Measurements from ENCODE around the gene MTA1.

The MTA1 gene

DNA sequence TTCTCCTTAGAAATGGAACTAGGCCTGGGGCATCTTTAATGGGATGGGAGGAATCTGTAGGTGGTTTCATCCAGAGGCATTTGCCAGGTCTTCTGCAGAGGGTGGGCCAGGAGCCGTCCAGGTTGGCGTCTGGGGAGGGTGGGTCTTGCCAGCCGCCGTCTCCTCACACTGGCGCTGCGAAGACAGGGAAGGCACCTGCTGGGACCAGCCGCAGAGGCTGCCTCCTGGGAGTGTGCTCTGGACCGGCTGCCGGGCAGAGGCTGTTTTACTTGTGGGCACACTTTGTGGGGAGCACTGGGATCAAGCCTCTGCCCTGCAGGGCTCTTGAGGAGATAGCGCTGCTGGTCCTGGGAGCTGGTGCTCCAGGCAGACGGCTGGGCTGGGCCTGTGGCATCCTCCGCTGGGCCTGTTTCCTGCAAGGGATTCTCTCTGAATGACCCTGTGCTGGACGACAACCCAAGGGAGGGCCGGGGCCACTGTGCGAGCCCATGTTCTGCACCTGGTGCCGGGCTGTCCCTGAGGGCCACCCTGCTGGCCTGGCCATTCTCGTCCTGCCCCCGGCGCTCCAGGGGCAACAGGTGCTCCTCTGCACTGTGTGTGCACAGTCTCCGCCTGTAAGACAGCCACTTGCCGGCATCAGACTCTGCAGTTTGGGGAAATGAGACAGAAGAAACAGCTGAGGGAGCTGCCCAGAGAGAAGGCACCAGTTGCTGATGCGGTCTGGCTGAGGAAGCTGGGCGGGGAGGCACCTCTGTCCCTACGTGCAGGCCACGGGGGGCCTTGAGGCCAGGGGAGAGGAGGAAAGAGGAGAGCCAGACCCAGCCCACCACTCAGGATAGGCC, 31.3 kb upstream of the MTA1 start:
- no peak for DNase-seq

DNA sequence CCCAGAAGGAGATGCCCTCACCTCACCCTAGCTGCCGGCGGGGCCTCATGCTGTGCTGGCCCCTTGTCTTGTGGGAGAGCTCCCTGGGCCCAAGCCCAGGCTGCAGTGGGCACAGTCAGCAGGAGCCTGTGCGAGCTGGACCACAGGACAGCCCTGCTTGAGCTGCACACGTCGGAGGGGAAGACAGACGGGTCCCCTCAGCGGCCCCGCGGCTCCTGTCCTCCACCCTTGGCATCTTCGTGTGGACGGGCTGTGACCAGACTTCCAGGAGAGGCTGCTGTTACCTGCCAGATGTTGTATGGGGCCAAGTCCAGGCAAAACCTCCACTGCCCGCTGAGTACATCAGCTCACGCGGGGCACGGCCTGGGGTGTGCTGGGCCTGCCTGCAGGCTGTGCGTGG, 30.7 kb upstream of the MTA1 start:
- no peak for DNase-seq

DNA sequence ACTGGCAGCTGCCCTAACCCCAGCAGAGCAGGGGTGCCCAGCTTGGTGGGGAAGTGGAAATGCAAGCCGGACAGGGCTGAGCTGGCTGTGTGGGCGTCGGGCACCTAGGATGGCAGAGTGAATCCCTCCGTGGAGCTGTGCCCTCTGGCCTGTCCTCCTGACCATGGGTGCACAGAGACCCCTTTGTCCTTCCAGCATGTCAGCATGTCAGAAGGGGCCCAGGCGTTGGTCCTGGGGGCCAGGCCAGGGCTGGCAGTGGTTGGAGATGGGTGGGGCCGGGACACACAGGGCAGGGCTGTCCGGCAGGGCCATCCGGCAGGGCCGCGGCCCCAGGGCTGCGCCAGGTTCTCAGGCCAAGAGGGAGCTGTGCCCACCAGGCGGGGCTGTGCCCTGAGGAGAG, 30.1 kb upstream of the MTA1 start:
- DNase-seq: no peak

DNA sequence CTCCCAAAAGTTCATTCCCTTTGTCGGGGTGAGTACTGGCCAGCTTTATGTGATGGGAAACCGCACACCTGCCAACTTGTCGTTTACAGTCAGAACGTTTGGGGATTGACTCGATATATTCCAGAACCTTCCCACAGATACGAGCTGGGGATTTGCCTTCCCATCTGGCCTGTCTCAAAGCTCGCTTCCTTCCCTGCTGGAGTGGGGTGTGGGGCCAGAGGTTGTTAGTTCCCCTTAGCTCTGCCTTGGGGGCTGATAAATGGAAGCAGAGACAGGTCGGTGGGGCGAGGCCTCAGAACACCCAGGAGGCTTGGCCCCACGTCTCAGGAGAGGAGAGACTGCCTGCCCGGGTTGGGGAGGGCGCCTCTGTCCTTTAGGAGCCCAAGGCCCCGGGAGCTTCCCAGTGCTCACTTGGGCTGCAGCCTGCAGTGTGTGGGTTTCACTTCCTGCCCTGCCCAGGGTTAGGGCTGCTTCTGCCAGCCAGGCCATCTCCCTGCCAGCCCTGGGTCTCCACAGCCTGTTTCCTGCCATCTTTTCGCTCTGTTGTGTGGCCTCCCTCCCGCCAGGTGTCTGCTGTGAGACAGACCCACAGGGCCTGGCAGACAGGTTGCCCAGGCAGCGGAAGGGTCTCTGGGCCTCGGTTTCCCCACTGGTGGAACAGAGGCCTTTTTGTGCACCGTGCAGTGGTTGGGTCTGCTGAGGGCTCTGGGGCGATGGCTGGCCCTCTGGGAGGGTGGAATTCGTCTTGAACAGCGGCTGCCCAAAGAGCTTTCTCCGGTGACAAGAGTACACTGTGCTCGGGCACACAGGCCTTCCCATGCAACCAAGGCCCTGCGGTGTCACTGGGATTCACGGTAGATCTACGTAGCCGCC, 29.4 kb upstream of the MTA1 start:
- no peak for DNase-seq

DNA sequence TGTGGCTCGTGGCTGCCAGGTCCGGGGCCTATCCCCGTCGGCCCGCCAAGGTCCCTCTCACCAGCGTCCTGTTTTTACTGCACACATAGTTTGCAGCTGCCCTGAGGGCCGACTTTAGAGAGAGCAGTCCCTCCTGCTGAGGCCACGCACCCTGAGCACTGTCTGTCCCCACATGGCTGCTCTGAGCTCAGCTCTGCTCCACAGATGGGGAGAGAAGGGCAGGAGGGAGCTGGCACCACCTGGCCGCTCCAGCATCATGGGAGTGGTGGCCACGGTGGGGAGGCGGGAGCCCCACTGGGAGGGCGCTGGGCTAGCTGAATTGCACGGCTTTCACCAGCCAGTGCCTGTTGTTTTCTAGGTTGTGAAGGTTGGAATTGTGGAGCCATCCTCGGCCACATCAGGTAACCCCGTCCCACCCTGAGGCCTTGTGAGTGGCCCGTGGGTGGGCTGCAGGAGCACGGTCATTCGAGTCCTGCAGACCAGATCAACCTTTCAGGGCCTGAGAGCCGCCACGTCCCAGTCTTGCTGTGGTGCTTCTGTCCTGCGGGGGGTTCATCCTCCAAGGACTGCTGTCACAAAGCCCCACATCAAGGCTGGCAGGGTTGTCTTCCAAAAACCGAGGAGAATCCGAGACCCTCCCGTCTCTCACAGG, 28.7 kb upstream of the MTA1 start:
- no peak for DNase-seq

DNA sequence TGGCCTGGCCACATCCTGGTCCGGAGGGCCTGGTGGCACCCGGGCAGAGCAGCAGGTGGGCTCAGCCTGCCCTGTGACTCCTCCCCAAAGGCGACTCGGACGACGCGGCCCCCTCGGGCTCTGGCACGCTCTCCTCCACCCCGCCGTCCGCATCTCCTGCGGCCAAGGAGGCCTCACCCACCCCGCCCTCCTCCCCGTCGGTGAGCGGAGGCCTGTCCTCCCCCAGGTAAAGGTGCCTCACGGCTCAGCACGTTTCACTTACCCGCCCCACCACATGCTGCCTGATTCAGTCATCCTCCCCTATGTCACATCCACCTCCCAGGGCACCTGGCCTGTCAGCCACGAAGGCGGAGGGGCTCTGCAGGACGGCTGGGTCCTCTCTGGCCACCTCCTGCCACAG, 28.1 kb upstream of the MTA1 start:
- DNase-seq: no peak

DNA sequence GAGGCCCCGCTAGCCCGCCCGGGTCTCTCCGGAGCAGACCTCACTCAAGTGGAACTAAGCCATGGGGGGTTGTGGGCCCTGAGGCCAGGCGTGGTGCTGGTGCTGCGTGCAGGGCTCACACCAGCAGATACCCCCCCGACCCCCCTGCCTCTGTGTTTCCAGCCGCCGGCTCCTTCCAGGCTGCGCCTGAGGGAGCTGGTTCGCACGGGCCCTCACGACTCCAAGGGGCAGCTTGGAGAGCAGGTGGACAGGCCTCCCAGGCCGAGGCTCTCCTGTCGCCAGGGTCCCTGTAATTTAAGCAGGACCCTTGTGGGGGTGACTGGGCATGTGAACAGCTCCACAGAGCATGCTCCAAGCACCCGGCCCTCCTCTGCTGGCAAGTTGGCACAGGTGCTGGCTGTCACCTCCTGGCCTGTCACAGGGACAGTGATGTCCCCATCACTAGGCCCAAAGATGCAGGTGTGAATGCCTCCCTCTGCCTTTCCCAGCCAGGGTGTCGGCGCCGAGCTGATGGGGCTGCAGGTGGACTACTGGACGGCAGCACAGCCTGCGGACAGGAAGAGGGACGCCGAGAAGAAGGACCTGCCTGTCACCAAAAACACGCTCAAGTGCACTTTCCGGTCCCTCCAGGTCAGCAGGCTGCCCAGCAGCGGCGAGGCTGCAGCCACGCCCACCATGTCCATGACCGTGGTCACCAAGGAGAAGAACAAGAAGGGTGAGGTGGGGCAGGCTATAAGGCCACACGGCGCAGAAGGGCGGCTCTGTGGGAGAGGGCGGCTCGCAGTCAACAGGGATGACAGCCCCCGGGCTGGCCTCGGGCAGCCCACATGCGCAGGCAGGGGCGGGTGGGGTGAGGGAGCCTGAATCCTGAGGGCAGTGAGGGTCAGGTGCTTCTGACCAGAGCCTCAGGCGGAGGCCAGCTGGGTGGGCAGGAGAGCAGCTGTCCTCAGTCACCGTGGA, 27.2 kb upstream of the MTA1 start:
- no peak for DNase-seq

DNA sequence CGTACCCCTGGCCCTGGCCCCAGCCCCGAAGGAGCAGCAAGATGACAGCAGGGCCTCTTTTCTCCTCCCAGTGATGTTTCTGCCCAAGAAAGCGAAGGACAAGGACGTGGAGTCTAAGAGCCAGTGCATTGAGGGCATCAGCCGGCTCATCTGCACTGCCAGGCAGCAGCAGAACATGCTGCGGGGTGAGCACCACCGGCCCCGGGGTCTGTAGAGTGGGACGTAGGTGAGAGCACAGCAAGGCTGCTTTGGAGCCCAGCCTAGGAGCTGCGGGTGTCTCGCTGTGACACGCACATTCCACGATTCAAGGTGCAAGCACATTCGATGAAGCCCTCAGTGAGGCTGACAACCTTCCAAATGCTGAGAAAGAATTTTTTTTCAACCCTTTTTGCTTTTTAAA, 26.5 kb upstream of the MTA1 start:
- DNase-seq: no peak

DNA sequence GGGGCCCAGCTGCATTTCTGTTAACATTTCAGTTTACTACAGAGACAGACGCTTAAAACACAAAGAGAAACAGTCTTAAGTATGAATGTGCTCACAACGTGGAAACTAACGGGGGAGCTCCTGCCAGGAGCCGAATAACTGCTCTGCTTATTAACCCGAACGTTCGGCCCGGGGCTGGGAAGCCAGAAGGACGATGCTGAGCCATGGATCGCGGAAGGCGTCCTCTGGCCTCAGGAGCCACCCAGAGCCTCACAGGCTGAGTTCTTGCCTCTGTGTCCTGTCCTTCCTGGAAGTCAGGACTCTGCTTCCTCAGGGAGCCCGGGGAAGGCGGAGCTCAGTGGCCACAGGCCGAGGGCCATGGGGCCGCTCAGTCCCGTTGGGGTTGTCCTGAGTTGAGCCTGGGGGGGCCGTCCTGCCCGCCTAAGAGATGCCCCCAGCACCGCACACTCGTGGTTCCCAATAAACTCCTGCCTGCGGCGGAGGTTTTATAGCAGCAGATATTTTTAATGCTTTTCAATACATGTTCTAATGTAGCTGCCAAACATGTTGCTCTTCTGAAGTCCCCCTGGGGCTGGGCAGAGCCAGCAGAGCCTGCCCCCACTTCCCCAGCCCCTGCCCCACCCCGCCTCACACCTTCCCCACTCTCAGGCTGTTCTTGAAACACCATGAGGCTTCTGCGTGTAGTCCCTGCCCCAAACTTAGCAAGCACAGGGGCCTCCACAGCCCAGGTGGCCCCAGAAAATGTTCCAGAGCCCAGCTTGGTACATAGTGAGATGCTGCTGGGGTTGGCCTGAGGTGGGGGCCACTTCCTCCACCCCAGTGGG, 24.7 kb upstream of the MTA1 start:
- DNase-seq: no peak

DNA sequence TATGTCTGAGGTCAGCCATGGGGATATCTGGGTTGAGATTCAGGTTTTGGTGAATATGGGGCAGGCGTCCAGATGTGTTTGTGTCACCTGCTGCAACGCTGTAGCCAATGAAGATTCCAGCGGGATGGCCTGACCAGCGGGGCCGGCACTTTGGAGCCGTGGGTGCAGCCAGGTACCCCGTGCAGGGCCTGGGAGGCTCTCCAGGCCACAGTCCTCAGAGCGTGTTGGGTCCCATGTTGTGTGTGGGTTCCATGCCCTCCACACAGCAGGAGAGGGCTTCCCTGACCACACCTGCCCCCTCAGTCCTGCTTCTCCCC, 24.1 kb upstream of the MTA1 start:
- DNase-seq: no peak

DNA sequence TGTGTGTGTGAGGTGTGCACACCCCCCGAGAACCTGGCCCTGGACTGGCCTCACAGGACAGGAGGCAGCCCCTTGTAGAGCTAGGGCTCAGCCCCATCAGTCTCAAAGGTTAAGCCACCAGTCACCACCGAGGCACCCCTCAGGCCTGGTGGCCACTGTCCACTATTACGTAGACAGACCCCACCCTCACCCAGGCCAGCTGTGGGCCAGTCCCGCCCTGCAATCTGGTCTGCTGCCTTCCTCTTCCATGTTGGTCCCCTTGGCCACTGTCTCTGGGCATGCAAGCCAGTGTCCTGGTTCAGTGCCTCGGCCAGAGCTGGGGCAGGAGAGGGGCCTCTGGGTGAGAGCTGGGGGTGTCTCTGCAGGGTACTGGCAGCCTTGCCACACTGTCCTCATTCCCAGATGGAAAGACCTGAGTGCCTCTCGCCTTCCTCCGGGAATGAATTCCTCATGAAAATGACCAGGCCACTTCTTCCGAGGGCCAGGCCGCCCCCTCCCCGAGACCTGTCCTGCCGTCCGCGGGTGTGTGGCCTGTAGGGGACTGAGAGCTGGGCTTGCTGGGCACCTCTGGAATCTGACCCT, 22.2 kb upstream of the MTA1 start:
- no peak for DNase-seq

DNA sequence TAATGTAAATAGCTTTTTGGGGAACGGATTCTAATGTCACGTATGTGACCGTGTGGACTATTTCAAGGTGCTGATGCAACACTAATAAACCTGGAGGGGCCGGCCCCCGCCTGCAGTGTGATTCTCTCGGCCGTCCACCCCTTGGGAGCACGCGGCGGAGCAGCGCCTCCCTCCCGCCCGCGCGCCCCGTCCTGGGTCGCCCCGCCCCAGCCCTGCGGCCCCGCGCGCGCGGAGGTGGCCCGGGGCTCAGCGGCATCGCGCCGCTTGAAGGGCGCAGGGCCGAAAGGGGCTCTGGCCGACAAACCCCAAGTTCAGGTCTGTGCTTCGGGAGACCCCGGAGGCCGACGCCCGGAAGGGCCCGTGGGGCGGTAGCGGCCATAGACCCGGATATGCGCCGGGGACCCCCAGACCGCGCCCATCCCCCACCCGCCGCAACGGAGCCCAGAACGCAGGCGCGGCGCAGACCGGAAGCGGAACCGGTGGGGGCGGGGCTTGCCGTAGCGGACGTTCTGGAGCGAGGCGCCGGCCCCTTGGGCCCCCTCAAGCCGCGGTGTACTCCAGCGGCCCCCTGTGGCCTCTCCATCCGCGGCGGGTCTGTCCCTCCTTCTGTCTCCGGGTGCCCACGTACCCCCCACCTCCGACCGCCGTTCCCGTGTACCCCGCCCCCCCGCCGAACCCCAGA, 21.4 kb upstream of the MTA1 start, which contains the start of gene TEX22:
Gene TEX22 (plus strand): TSS at position 495 of the 682 bp plus-strand sequence. CDS start 803 bp downstream, outside the sequence.
- peak; percentile 88 for DNase-seq

DNA sequence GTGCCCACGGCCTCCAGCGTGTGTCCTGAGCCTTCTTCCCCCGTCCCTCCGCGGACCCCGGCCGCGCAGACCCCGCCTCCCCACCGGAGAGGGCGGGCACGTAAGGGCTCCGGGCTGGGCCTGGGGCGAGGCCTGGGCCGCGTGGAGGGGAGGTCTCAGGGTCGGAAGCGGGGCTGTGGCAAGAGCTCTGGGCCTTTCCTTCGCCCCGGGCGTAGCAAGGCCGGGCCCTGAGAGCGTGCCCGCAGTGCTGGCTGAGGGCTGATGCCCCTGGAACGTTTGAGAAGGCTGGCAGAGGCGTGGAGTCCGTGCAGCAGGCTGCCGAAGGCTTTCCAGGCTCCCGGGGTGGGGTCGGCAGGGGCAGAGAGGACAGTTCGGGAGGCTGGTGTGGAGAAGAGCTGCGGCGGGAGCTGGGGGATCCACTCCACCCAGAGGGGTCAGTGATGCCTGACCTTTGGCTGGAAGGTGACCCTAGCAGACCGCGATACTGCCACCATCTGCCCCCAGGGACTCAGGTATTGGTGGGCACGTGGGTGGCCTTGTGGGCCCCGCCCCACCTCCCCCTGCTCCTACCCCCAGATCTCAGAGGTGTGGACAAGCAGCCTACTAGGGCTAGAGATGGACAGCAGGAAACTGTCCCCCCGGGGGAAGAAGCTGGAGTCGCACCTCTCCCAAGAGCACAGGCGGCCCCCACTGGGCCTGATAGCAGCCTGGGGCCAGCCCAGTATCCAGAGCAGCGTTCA, 20.7 kb upstream of the MTA1 start:
- no peak for DNase-seq

DNA sequence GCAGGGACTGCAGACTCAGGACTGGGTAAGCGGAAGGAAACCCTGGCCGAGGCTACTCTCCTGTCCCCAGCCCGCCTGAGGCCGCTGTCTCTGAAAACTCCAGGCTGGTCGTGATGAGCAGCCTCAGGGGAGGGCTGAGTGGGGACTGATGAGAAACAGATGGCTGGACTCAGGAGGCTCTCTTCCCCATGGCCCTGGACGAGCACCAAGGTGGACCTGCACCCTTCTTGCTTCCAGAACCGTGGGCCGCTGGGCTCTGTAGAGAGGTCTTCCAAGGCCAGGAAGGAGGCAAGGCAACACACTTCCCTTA, 20.2 kb upstream of the MTA1 start:
- DNase-seq: no peak

DNA sequence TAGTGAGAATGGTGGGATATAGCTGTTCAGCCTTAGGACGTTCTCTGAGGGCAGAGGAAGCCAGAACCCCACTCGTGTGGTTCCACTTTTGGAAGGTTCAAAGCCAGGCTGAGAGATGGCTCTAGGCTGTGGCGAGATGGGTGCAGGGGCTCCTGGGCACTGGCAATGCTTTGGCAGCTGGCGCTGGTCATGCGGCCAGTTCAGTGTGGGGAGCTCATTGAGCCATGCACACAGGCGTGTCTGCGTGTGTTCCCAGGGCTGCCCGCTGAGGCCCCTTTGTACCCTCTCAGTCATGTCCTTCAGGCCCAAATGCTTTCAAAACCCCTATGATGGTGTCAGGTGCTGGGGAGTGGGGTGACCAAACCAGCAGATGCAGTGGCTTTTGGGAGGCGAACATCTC, 19.6 kb upstream of the MTA1 start:
- DNase-seq: no peak

DNA sequence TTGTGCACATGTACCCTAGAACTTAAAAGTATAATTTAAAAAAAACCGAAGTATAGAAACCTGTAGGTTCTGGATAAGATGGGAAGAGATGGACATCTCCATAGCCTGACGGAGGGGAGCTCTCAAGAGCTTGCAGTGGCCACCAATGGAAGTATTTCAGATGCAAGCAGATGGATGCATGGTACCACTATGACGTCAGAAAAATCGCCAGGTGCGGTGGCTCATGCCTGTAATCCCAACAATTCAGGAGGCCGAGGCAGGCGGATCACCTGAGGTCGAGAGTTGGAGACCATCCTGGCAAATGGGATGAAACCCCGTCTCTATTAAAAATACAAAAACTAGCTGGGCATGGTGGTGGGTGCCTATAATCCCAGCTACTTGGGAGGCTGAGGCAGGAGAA, 17.9 kb upstream of the MTA1 start:
- DNase-seq: no peak

DNA sequence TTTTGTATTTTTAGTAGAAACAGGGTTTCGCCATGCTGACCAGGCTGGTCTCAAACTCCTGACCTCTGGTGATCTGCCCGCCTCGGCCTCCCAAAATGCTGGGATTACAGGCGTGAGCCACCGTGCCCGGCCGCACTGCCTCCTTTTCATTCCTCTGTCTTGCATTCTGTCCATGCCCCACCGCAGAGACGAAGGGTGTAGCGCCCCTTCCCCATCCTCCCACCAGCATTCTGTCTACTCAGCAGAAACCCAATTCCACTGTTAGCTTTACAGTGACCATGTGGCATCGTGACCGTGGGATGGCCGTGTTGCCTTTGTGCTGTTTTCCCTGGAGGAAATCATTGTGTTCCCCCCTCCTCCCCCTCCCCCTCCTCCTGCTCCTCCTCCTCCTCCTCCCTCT, 11.0 kb upstream of the MTA1 start:
- DNase-seq: no peak

DNA sequence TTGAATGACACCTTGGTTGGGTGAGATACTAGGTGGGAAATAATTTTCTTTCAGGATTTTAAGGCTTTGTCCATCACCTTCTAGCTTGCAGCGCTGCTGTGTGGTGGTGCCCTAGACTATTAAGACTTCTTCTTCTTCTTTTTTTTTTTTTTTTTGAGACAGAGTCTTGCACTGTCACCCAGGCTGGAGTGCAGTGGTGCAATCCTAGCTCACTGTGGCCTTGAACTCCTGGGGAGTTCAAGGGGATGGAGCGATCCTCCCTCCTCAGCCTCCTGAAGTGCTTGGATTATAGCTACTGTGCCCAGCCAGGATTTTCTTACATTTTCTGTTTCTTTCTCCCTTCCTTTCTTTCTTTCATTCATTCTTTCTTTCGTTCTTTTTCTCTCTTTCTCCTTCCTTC, 10.3 kb upstream of the MTA1 start:
- no peak for DNase-seq

DNA sequence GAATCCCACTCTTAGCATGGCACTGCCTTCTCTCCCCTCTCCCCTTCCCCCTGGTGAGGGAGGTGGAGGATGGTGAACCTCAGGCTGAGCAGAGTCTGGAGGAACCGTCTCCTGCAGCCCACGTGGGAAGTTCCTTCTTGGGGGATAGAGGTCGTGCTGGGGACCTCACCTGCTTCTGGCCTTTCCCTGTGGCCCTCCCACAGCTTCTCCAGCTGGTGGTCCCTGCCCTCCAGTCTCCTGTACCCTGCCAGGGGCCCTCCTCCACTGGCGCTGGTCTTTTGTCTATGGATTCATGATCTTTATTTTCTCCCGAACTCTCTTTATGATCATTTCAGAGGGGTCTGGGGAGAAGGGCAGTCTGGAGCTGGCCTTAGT, 9.0 kb upstream of the MTA1 start:
- no peak for DNase-seq
